Activated CD8-positive, alpha-beta T cell treated with anti-CD3 and anti-CD28 coated beads, Interleukin-2, amount 10 ng/mL, durations not matched to agents 7 days and 5 days (primary cell): ENCODE measurements around the gene NBEAL2. TPM values are rescaled to one million over a fixed set of nuclear protein-coding genes. Genes with fewer than 3 reads are reported as not detected.
"Not testable (repeated sequence)": the region's sequence is repeated elsewhere in the genome, so short reads cannot be mapped to it uniquely, and the experiment has no call there.

Source experiments
- ATAC-seq: fragments of 150-1000 bp; cut with Tn5 transposase; one replicate; pipeline ENCODE4 v1.10.0; 2021; ENCODE audit warnings: moderate library complexity
- CTCF ChIA-PET: fragments of 350-600 bp; sonication (Branson Sonifier 250); formaldehyde crosslinking; loops from one replicate; lab custom pipeline; 2021; ENCODE audit warnings: antibody characterized with exemption; lab: Charles Lee
- POLR2A ChIA-PET: fragments of 350-600 bp; sonication (Branson Sonifier 250); formaldehyde crosslinking; loops from one replicate; lab custom pipeline; 2021; ENCODE audit warnings: antibody characterized with exemption; lab: Charles Lee
- DNase-seq: peaks from one replicate; pipeline ENCODE4 v3.0.0-alpha.2; 2020
- H3K27ac Mint-ChIP-seq: one replicate; pipeline ENCODE4 v1.8.0; 2021; ENCODE audit warnings: mild to moderate bottlenecking, mixed read lengths
- H3K27me3 Mint-ChIP-seq: one replicate; pipeline ENCODE4 v1.8.0; 2021; ENCODE audit warnings: low read depth, mixed read lengths
- H3K36me3 Mint-ChIP-seq: one replicate; pipeline ENCODE4 v1.8.0; 2021; ENCODE audit warnings: low read depth, mixed read lengths
- H3K4me1 Mint-ChIP-seq: one replicate; pipeline ENCODE4 v1.8.0; 2021; ENCODE audit warnings: low read depth, mixed read lengths
- H3K4me3 Mint-ChIP-seq: one replicate; pipeline ENCODE4 v1.8.0; 2021; ENCODE audit warnings: mild to moderate bottlenecking, mixed read lengths
- H3K9me3 Mint-ChIP-seq: one replicate; pipeline ENCODE4 v1.8.0; 2022; ENCODE audit warnings: mixed read lengths; ENCODE audit not compliant: insufficient read depth
- total RNA-seq, 2 experiments: library from RNA; stranded (reverse); gene quantifications; one replicate each; pipeline ENCODE4 v1.2.3, GENCODE V29; 2021

NBEAL2 gene
- total RNA-seq, 2 experiments from 2014 or later, result 206 to 212 TPM

DNA sequence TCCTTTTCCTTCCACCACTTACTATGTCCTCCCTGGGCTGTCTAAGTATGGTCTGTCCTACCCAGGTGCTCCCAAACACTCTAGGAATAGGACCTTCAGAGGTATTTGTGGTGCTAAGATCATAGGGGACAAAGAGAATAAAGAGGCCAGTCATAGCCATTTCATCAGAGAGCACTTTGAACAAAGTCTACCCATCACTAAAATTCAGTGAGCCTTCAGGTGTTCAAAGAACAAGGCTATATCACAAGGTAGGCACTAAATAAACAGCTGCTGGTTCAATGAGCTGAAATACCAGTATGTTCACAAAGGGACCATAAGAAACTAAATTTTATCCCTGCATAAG is 38.8 kb downstream of the NBEAL2 start:
- peaks cover 66% of the 10 kb centered on the region for H3K4me1 Mint-ChIP-seq
- no peak overlapping the region for H3K4me3 Mint-ChIP-seq
- H3K36me3 Mint-ChIP-seq, result peaks cover 39% of the 10 kb centered on the region
- H3K27ac Mint-ChIP-seq, result peak overlapping the region; percentile 84
- H3K27me3 Mint-ChIP-seq, result no peaks in the 10 kb centered on the region
- DNase-seq, result no peak
- ChIA-PET POLR2A (interaction anchor here (0.8 to 2.2 kb wide), 4 partner anchors 34 to 146 kb away, joined by 3 to 6 read pairs (median 4); partner anchors contain the start of gene SETD2), CTCF (interaction anchor here (1.8 to 6.5 kb wide), 2 partner anchors 12 to 306 kb away, joined by 6 to 34 read pairs; no protein-coding TSS in a partner anchor)
- no peaks in the 10 kb centered on the region for H3K9me3 Mint-ChIP-seq
- no peak for ATAC-seq

DNA sequence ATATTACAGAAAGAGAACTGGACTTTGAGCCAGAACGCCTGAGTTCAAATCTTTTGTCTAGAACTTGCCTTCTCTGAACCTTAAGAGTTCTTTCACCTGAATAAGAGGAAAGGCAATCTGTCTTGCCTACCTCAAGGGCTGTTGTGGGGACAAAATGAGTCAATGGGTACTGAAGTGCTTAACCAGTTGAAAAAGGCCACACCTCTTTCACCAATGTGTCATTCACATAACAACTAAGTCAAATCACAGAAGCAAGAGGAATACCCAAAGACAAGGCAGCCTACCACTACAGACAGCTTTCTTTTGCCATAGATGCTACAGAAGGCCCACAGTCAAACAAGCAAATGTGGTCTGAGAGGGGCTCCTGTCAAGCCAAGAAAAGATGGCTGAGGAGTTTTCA is 39.7 kb downstream of the NBEAL2 start:
- peak; percentile 74 for ATAC-seq
- Mint-ChIP-seq H3K27me3 (no peaks in the 10 kb centered on the region), H3K27ac (peak overlapping the region; percentile 61), H3K9me3 (no peaks in the 10 kb centered on the region), H3K4me1 (peaks cover 65% of the 10 kb centered on the region), H3K4me3 (no peak overlapping the region), H3K36me3 (peaks cover 35% of the 10 kb centered on the region)
- DNase-seq, result peak; percentile 63
- POLR2A ChIA-PET, result interaction anchor here (0.8 to 1.1 kb wide), 2 partner anchors 35 to 145 kb away, joined by 3 to 4 read pairs; partner anchors contain the start of gene SETD2
- CTCF ChIA-PET, result interaction anchor here (6.5 kb wide), 1 partner anchor 11 kb away, joined by 34 read pairs; no protein-coding TSS in a partner anchor

DNA sequence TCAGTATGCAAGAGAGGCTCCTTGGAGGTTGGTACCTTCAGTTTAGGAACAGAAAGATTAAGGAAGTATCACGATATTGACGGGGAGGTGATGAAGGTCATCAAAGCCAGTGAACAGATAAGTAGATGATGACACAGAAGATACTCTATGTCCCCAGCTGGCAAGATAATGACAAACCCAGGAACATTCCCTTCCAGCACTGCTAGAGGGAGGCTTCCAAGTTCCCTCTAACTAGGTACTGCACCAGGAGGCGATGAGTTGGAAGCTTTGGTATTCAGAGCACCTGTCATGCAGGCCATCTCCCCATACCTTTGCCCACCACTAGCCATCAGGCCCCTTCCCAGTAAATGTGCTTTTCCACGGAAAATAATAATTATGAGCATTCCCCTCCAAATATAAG is 40.8 kb downstream of the NBEAL2 start:
- CTCF ChIA-PET, result interaction anchor here (6.5 kb wide), 1 partner anchor 10 kb away, joined by 34 read pairs; no protein-coding TSS in a partner anchor
- Mint-ChIP-seq H3K4me3 (no peak overlapping the region), H3K4me1 (peaks cover 58% of the 10 kb centered on the region), H3K36me3 (peaks cover 30% of the 10 kb centered on the region), H3K27me3 (no peaks in the 10 kb centered on the region), H3K9me3 (no peaks in the 10 kb centered on the region), H3K27ac (peak overlapping the region; percentile 55)
- DNase-seq (no peak), ATAC-seq (no peak)
- POLR2A ChIA-PET, result interaction anchor here (1.1 kb wide), 1 partner anchor 11 kb away, joined by 3 read pairs; no protein-coding TSS in a partner anchor

DNA sequence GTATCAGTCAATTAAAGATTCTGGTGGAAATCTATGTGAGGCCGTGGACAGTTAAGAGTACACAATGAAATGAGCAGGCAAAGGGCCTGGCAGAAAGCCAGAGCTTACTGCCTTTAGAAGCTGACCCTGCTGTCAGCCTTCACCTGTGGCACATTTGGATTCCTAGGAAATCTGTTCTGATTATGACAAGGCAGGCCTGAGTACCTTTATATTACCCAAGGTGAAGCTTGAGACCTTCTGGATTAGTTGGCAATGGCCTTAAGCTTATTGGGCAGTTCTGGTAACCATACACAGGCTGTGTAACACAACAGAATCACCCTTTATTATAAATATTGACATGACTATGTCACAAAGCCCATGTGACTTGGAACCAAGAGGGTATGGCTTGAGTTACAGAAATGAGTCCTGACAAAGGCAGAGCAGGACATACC is 43.2 kb downstream of the NBEAL2 start:
- DNase-seq (no peak), ATAC-seq (no peak)
- Mint-ChIP-seq H3K36me3 (peaks cover 25% of the 10 kb centered on the region), H3K4me3 (no peak overlapping the region), H3K27ac (no peak overlapping the region), H3K27me3 (no peaks in the 10 kb centered on the region), H3K9me3 (no peaks in the 10 kb centered on the region), H3K4me1 (peaks cover 39% of the 10 kb centered on the region)
- ChIA-PET CTCF (interaction anchor here (6.5 kb wide), 1 partner anchor 7 kb away, joined by 34 read pairs; no protein-coding TSS in a partner anchor), POLR2A (interaction anchor here (0.7 kb wide), 1 partner anchor 121 kb away, joined by 3 read pairs; no protein-coding TSS in a partner anchor)

DNA sequence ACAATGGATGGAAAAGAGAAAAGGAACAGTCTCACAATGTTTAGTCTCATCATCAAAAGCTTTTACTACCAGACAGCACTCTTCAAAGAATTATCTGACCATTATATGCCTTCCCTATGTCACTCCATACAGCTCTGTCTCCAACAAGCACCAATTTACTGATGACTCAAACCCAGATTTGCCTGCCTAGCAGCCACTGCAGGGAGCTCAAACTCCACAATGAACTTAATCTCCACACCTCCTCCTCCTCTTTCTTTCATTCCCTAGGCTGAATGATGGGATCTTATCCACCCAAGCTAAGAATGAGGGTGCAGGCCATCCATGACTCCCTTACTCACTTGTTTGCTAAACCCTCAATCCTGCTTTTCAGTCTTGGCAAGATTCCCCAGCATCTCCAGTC is 45.5 kb downstream of the NBEAL2 start:
- POLR2A ChIA-PET, result no interaction called here
- Mint-ChIP-seq H3K9me3 (no peaks in the 10 kb centered on the region), H3K27ac (no peak overlapping the region), H3K4me3 (no peak overlapping the region), H3K36me3 (peaks cover 27% of the 10 kb centered on the region), H3K27me3 (no peaks in the 10 kb centered on the region), H3K4me1 (peaks cover 18% of the 10 kb centered on the region)
- ATAC-seq (no peak), DNase-seq (no peak)
- CTCF ChIA-PET, result interaction anchor here (1.2 kb wide), 1 partner anchor 14 kb away, joined by 3 read pairs; no protein-coding TSS in a partner anchor

DNA sequence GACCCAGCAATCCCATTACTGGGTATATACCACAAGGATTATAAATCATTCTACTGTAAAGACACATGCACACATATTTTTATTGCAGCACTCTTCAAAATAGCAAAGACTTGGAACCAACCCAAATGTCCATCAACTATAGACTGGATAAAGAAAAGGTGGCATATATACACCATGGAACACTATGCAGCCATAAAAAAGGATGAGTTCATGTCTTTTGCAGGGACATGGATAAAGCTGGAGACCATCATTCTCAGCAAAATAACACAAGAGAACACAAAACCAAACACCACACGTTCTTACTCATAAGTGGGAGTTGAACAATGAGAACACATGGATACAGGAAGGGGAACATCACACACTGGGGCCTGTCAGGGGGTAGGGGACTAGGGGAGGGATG is 47.0 kb downstream of the NBEAL2 start:
- H3K4me3 Mint-ChIP-seq, ATAC-seq, CTCF ChIA-PET, H3K27me3 Mint-ChIP-seq, H3K9me3 Mint-ChIP-seq, DNase-seq, H3K27ac Mint-ChIP-seq, POLR2A ChIA-PET: not testable (repeated sequence)
- Mint-ChIP-seq H3K36me3 (peaks cover 32% of the 10 kb centered on the region), H3K4me1 (peaks cover 22% of the 10 kb centered on the region)

DNA sequence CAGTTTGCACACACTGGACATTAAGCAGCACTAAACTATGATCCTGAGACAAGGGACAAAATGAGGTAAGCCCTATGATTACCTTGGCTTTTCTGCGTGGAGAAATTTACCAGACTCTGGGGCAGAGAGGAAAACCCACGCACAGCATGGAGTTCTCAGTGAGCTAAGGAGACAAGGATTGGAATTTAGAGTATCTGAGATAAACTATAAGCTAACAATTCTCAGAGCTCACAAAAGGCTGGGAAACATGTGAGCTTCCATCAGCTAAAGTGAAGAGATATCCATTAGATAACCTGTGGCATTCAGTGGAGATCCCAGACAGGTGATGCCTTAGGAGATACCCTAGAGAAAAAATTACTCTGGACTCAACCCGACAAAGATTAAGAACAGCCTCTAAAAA is 48.7 kb downstream of the NBEAL2 start:
- H3K27ac Mint-ChIP-seq, result no peak overlapping the region
- ChIA-PET CTCF (interaction anchor here (0.8 to 5.1 kb wide), 3 partner anchors 9 to 29 kb away, joined by 3 to 34 read pairs (median 3); no protein-coding TSS in a partner anchor), POLR2A (no interaction called here)
- H3K9me3 Mint-ChIP-seq, result no peaks in the 10 kb centered on the region
- ATAC-seq, result no peak
- peaks cover 29% of the 10 kb centered on the region for H3K4me1 Mint-ChIP-seq
- H3K36me3 Mint-ChIP-seq, result peaks cover 36% of the 10 kb centered on the region
- no peak for DNase-seq
- no peaks in the 10 kb centered on the region for H3K27me3 Mint-ChIP-seq
- no peak overlapping the region for H3K4me3 Mint-ChIP-seq

DNA sequence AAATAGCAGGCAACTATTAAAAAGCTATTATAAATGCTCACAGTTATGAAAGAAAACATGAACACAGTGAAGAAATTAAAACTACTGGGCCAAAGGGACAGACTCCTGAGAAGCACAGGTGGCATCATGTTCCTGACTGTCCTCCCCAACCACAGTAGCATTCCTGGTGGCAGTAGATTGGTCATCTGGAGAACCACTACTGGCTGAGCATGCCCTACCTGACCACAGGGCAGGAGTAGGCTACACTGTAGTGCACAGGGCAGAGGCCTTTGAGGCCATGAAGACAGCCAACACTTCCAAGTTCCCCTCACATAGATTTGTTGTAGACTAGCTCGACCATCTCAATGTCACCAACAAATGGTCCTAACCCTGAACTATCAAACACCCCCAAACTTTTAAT is 49.2 kb downstream of the NBEAL2 start:
- CTCF ChIA-PET, result interaction anchor here (0.8 to 5.1 kb wide), 3 partner anchors 9 to 30 kb away, joined by 3 to 34 read pairs (median 3); no protein-coding TSS in a partner anchor
- no peak for DNase-seq
- H3K4me1 Mint-ChIP-seq, result peaks cover 29% of the 10 kb centered on the region
- peaks cover 38% of the 10 kb centered on the region for H3K36me3 Mint-ChIP-seq
- POLR2A ChIA-PET, result interaction anchor here (0.6 kb wide), 1 partner anchor 49 kb away, joined by 5 read pairs; no protein-coding TSS in a partner anchor
- no peaks in the 10 kb centered on the region for H3K9me3 Mint-ChIP-seq
- ATAC-seq, result no peak
- H3K27me3 Mint-ChIP-seq, result no peaks in the 10 kb centered on the region
- no peak overlapping the region for H3K27ac Mint-ChIP-seq
- H3K4me3 Mint-ChIP-seq, result no peak overlapping the region

DNA sequence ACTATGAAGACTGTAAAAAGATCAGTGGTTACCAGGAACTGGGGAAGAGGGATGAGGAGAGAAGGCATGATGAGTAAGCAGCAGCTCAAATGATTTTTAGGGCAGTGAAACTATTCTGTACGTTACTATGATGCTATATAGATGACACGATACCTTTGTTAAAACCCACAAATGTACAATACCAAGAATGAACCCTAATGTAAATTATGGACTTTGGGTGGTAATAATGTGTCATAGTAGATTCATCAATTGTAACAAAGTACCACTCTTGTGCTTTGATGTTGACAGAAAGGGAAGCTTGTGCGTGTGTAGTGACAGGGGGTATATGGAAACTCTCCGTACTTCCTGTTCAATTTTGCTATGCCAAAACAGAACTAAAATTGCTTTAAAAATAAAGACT is 51.6 kb downstream of the NBEAL2 start:
- H3K27me3 Mint-ChIP-seq, H3K9me3 Mint-ChIP-seq, DNase-seq, H3K4me3 Mint-ChIP-seq: not testable (repeated sequence)
- Mint-ChIP-seq H3K4me1 (peaks cover 29% of the 10 kb centered on the region), H3K36me3 (peaks cover 53% of the 10 kb centered on the region), H3K27ac (peak overlapping the region; percentile 75)
- peak; percentile 82 for ATAC-seq
- POLR2A ChIA-PET, result interaction anchor here (0.7 to 1.6 kb wide), 5 partner anchors 10 to 132 kb away, joined by 3 to 4 read pairs (median 3); no protein-coding TSS in a partner anchor
- CTCF ChIA-PET, result interaction anchor here (1.2 to 5.1 kb wide), 3 partner anchors 10 to 293 kb away, joined by 4 to 34 read pairs (median 14); no protein-coding TSS in a partner anchor

DNA sequence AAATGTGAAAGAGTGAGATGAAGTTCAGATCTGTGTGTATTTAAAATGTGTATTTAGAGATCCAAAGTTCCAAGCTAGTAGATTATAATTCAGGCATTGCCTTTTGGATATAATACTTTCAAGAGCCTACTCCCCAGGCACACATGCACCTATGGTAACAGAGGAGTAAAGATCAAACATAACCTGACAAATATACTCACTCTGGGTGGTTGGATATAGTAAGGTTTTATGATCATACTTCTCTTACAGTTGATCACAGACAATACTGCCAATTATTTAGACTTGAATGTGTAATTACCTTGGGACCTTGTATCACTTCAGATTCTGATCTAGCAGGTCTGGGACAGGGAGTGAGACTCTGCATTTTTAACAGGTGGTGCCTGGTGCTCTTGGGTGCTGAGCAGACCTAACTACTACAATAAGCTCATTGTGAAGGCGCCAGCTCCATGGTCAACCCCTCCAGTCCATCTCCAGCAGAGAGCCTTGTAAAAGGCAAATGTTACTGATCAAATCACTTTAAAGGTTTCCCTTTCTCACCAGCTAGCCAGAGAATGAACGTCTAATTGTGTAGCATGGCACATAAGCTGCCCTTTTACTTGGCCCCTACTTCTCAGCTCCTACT is 55.5 kb downstream of the NBEAL2 start:
- H3K27me3 Mint-ChIP-seq, result no peaks in the 10 kb centered on the region

DNA sequence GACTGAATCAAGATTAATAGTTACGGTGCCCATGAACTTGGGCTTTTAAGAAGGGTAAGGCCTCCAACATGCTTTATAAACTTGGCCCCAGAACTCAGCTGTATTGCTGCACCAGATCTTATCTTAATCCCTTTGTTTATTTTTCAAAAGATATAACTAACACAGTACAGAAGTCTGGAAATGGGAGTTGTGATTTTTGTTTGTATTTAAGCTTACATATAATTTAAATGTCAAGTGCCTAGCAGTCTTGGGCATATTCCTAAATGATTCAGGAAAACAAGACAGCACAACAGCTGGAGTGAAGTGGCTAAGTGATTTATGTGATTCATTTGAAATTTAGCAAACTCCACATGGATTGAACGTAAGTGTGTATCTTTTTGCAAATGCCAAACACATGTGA is 56.2 kb downstream of the NBEAL2 start:
- POLR2A ChIA-PET, result interaction anchor here (0.6 kb wide), 1 partner anchor 26 kb away, joined by 3 read pairs; no protein-coding TSS in a partner anchor
- Mint-ChIP-seq H3K4me1 (peaks cover 44% of the 10 kb centered on the region), H3K36me3 (peaks cover 57% of the 10 kb centered on the region)

More for the DNA sequence above, 55.5 kb downstream of the NBEAL2 start:
- Mint-ChIP-seq H3K9me3 (no peaks in the 10 kb centered on the region), H3K36me3 (peaks cover 53% of the 10 kb centered on the region), H3K4me3 (no peak overlapping the region), H3K4me1 (peaks cover 45% of the 10 kb centered on the region), H3K27ac (no peak overlapping the region)
- no peak for ATAC-seq
- ChIA-PET CTCF (interaction anchor here (0.9 to 1.5 kb wide), 4 partner anchors 10 to 45 kb away, joined by 3 read pairs; no protein-coding TSS in a partner anchor), POLR2A (no interaction called here)
- DNase-seq, result no peak

More for the DNA sequence above, 56.2 kb downstream of the NBEAL2 start:
- CTCF ChIA-PET, result interaction anchor here (0.9 to 1.5 kb wide), 4 partner anchors 9 to 44 kb away, joined by 3 read pairs; no protein-coding TSS in a partner anchor
- Mint-ChIP-seq H3K27ac (no peak overlapping the region), H3K27me3 (no peaks in the 10 kb centered on the region), H3K9me3 (no peaks in the 10 kb centered on the region), H3K4me3 (no peak overlapping the region)
- ATAC-seq (no peak), DNase-seq (no peak)
